ENCODE results near the gene TMED1.

TMED1 gene

DNA sequence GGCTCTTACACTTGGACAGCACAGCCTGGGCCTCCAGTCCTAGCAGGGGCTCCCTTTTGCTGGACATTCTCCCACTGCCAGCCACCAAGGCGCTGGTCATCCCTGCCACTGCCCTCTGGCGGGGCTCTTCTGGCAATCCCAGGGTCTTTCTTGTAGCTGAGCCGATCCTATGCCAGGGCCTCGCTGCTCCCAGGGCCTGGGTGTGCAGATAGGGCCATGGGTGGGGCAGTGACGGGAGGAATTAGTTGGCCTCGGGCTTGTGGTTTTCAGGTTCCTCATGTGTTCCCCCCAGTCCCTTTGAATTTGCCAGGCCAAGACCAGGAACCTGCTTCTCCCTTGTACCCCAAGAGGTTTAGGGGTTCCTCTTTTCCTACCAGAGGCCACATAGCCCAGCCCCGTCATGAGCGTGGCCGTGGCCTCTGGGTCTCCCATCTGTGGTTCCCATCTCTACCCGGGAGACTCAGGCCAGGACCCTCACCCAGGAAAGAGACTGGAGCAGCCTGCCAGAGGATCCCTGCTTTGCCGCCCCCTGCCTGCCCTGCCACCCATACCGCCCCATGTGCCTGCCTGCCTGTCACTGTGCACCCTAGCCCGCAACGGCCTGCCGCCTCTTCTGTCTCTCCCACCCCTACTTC, 26.2 kb downstream of the TMED1 start:
- DNase-seq: no peak

- DNase-seq: peak; percentile 45
Measured at GRCh38 chr19:10808937-10809649, 26.9 kb downstream of the TMED1 start.

DNA sequence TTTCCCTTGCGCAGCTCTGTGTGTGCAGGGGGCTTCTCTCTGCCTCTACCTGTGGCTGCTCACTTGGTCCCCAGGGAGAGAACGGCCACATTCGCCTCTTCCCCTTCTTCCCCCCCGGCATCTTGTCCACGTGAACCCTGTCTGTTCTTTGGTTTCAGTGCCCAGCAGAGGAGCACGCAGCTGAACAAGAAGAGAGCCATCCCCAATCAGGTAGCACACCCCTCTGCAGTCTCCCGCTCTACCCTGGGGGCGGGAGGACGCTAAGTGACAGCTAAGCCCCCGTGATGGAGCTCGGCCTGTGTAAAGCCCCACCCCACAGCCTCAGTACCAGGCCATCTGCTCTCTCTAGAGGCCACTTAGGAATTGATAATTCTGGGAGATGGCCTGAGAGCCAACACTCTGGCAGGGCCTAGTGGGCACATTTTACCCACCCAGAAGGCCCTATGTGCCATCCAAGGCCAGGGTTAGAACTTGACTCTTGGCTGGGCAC, 30.2 kb downstream of the TMED1 start:
- DNase-seq: no peak

DNA sequence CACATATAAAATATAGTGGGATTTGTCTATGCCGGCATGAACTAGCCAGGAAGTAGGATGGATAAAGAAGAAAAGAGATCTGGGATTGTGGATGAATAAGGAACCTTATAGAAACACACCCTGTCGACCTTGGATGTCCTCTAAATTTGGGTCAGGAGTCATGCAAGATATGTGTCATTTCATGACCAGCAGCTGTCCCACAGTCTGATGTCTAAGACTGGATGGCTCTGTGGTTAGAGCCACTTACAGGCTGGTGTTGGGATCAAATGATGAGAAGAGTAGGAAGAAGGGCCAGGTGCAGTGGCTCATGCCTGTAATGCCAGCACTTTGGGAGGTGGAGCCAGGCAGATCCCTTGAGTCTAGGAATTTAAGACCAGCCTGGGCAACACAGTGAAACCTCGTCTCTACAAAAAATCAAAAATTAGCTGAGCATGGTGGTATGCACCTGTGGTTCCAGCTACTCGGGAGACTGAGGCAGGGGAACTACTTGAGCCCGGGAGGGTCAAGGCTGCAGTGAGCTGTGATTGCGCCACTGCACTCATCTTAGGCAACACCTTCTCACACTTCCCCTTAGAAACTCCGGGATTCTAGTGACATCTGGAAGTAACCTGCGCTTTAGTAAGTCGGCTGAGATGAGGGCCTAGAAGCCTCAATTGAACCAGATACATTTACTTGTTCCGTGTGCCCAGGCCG, 30.8 kb downstream of the TMED1 start:
- DNase-seq: no peak

- no peak for DNase-seq
Measured at GRCh38 chr19:10803252-10803651, 32.8 kb downstream of the TMED1 start.

- no peak for DNase-seq
Measured at GRCh38 chr19:10802479-10802878, 33.5 kb downstream of the TMED1 start.

DNA sequence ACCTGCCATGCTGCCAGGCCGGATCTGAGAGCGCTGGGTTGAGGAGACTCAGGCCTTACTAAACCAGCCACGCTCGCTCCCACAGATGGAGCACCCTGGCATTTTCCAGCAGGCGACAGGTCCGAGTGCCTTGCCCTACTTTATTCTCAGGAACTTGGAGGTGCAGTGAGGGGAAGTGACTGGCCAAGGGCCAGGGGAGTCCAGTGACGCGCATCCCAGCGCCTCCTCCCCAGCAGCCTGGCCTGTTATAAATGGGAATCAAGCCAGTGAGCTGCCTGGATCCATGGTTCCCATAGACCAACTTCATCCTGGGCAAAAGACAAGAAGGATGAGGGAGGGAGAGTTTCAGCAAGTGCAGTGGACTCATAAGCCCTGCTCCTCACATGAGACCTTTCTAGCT, 35.5 kb downstream of the TMED1 start:
- no peak for DNase-seq

- no peak for DNase-seq
Measured at GRCh38 chr19:10797541-10798256, 38.3 kb downstream of the TMED1 start.

- DNase-seq: no peak
Measured at GRCh38 chr19:10797078-10797477, 38.9 kb downstream of the TMED1 start.

- no peak for DNase-seq
Measured at GRCh38 chr19:10796653-10797052, 39.4 kb downstream of the TMED1 start.

GRCh38 chr19:10789866-10790265, 46.1 kb downstream of the TMED1 start:
- DNase-seq: no peak

DNA sequence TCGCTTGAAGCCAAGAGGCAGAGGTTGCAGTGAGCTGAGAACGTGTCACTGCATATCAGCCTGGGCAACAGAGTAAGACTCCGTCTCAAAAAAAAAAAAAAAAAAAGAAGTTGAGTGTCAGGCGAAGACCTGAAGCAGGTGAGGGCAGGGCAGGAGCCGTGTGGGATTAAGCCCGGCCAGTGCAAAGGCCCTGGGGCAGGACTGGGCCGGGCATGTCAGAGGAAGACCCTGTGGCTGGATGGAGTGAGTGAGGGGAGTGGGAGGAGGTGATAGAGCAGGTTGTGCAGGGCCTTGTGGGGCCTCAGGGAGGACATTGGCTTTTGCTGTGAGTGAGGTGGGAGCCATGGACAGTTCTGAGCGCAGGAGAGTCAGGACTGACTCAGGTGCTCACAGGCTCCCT, 47.9 kb downstream of the TMED1 start:
- no peak for DNase-seq

DNA sequence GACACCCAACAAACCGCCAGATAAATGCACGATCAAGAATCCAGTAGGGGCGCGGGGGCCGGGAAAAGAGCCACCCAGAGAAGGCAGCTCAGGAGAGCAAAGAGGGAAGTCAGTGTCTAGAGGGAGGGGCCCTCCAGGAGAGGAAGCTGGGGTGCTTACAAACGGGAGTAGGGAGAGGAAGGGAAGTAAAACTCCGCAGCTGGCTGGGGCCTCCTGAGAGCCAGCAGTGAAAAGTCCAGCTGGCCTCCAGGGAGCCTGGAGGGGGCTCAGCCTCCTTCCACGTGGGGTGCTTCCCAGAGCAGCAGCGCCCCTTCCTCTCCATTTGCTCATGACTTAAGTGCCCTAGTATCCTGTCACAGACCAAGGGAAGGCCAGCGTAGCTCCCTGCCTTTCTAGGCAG, 51.8 kb downstream of the TMED1 start:
- no peak for DNase-seq

DNA sequence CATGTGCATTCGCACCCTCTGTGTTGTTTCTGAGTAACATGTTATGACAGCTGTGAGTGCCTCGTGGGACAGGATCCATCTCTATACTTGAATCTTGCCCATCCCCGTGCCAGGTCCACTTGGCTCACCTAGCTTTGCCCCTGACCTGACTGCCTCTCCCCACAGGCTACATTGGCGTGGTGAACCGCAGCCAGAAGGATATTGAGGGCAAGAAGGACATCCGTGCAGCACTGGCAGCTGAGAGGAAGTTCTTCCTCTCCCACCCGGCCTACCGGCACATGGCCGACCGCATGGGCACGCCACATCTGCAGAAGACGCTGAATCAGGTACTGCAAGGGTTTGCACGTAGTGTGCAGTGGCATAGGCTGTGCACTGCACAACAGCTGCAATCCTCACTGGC, 53.2 kb downstream of the TMED1 start:
- DNase-seq: no peak

All from fibroblast of skin of right quadriceps (primary cell).